Epidermal melanocyte (primary cell): ENCODE measurements around the gene COX4I1.
"Not testable (repeated sequence)": the region's sequence is repeated elsewhere in the genome, so short reads cannot be mapped to it uniquely, and the experiment has no call there.

Source experiments
- DNase-seq: peaks from one replicate; pipeline ENCODE4 v3.0.0; 2011; ENCODE audit warnings: low spot score; ENCODE audit not compliant: insufficient read length

Gene COX4I1

DNA sequence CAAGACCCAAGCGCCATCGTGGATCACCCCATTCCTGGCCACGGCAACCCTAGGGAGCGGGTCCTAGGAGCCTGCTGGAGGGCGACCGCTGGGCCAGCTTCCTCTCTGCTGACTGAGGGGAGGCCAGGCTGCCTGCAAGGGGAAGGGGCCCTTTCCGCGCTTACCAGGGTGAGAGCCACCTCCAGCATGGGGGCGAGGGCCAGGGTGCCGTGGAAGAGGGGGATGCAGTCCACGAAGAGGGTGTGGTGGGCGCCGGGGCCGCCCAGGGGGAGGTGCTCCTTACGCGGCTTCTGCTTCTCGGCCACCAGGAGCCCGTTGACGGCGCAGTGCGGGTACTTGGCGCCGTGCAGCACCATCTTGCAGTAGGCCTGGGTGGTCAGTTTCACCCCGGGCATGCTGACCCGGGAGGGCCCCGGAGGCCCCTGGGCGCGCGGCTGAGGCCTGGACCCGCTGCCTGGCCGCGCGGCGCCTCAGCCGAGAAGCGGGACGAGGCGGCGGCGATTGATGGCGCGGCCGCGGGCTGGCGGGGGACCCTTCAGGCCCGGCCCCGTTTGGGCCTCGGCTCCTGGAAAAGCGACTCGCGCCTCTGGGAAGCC lies 496 bp upstream of the COX4I1 start:
- DNase-seq, result peak; percentile 41

DNA sequence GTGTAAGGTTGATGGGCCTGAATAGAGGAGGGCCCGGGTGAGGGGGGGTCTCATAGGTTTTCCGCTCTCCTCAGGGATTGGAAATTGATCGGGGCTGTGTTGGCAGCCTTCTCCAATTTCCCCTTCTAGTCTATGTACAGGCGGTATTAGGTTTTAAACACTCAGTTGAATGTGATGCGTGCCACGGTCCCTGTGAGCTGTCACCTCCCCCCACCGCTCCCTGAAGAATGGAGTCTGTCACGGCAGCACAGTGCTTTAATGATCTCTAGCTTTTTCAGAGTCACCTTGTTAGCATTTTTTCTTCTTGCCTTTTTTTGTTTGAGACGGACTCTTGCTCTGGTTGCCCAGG lies 800 bp downstream of the COX4I1 start:
- DNase-seq, result no peak

DNA sequence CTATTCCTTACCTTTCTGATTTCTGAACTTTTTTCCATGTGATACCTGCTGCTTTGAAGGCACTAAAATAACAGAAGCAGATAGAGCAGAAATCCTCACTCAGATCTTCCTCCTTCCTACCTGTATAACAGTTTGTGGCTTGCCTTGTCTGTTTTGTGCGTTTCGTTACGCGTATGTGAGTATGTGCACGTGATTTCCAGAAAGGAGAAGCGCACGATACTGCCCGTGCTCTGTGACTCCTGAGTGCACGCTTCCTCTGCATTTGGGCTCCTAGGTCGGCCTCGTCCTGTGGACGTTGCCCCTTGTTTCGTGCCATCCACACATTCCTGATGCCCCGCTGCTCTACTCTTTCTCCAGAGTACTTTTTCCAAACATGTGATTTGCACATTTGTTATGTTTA lies 4.1 kb downstream of the COX4I1 start:
- no peak for DNase-seq

DNA sequence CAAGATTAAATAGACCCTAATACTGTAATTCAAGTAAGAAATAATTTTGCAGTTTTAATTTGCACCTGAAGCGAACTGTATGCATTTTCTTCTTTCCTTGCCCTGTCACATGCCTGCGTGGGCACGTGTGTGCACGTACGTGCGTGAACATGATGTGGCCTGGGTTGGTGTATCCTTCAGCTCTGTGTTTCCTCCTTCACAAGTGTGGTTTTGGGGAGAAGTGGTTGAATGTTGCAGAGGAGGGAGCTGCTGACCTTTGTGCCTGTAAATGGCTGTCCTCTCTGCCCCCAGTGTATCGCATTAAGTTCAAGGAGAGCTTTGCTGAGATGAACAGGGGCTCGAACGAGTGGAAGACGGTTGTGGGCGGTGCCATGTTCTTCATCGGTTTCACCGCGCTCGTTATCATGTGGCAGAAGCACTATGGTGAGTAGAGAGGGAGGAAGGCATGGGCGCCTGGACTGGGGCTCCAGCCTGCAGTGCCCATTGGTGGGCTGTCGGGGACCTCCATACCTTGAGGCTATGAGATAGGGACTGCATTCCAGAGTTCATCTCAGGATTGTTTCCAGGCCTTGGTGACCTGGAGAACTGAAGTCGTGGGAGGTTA lies 6.0 kb downstream of the COX4I1 start:
- no peak for DNase-seq

DNA sequence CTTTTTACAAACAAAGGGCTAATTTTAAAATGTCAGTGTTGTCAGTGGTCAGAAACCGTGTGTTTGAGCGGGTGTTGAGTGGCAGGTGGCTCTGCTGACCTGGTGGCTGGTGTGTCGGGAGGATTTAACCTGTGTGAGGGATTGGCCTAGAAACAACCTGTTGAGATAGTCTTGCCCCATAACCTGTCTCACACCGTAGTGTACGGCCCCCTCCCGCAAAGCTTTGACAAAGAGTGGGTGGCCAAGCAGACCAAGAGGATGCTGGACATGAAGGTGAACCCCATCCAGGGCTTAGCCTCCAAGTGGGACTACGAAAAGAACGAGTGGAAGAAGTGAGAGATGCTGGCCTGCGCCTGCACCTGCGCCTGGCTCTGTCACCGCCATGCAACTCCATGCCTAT lies 7.0 kb downstream of the COX4I1 start:
- DNase-seq, result no peak

DNA sequence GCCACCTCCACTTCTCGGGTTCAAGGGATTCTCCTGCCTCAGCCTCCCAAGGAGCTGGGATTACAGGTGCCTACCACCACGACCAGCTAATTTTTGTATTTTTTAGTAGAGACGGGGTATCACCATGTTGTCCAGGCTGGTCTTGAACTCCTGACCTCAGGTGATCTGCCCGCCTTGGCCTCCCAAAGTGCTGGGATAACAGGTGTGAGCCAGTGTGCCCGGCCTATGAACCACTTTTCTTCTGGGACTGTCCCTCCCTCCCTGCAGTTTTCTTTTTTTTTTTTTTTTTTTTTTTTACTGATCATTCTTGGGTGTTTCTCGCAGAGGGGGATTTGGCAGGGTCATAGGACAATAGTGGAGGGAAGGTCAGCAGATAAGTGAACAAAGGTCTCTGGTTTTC lies 7.8 kb downstream of the COX4I1 start:
- not testable (repeated sequence) for DNase-seq

DNA sequence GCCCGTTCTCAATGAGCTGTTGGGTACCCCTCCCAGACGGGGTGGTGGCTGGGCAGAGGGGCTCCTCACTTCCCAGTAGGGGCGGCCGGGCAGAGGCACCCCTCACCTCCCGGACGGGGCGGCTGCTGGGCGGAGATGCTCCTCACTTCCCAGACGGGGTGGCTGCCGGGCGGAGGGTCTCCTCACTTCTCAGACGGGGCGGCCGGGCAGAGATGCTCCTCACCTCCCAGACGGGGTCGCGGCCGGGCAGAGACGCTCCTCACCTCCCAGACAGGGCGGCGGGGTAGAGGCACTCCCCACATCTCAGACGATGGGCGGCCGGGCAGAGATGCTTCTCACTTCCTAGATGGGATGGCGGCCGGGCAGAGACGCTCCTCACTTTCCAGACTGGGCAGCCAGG lies 8.6 kb downstream of the COX4I1 start:
- DNase-seq, result not testable (repeated sequence)

DNA sequence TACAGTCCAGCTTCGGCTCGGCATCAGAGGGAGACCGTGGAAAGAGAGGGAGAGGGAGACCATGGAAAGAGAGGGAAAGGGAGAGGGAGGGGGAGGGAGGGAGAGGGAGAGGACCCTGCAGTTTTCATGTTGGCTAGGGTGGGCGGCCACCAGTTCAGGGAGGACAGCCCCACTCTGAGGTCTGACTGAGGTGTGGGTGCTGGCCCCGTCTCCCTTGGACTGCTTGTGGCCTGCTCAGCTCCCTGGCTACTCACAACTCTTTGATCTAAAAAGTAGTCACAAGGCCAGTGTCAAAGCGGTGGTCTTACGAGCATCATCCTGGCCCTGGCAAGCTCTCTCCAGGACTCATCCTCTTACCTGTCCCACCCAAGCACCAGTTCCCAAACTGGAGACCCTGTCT lies 9.4 kb downstream of the COX4I1 start:
- no peak for DNase-seq

DNA sequence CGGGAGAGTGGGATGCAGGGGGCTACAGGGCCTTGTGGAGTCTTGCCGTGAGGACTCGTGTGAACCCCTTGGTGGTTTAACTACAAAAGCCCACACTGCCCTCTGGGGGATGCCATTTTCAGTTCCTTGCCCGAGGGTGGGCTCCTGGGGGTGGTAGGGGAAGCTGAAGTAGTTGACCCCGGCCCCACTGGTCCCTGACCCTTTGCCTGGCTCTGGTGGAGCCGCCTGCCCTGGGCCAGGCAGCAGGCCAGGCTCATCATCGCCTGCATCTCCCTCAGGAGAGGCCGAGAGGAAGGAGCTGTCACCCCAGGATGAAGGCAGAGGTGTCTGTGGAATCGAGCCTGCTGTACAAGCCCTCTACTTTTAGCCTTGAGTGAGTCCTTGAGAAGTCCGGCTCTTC lies 10.2 kb downstream of the COX4I1 start:
- no peak for DNase-seq

DNA sequence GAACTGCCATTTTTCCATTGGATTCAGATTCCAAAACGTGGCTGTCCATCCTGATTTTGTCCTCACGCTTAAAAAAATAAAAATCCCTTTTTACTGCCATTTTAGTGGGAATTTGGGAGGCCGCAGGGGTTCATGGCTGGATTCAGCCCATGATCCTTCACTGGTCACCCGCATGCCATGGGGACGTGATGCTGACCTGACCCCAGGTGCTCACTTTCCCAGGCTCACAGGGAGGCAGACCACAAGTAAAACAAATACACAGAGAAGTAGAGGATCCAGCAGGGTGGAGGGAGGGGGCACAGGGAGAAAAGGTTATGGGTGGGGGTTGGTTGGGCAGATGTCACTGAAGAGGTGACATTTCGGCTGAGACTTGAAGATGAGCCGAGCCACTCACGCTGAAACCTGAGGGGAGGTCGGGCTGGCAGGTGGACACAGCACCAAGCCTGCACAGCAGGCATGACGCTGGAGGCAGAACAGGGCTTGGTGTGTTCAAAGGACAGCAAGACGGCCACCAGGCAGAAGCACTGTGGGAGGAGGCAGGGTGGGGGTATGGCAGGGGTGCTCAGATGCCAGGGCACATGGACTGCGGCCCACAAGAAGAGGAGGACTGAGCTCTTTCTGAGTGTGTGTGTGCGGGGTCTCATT lies 10.7 kb downstream of the COX4I1 start:
- no peak for DNase-seq

DNA sequence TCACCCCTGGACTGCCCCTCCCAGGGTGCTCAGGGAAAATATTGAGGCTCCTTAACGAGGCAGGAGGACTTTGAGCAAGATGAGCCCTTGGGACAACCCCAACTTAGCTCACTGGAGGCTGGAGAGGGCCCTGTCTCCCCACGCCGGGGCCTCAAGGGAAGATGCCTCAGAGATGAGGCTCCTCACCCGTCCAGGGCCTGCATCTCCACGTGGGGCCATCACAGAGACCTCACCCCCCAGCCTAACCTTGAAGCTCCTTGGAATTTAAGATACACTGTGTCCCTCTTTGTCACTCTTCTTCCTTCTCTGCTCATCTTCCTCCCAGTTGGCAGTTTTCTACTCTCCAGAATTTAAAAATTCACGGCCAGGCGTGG lies 11.2 kb downstream of the COX4I1 start:
- DNase-seq, result no peak

DNA sequence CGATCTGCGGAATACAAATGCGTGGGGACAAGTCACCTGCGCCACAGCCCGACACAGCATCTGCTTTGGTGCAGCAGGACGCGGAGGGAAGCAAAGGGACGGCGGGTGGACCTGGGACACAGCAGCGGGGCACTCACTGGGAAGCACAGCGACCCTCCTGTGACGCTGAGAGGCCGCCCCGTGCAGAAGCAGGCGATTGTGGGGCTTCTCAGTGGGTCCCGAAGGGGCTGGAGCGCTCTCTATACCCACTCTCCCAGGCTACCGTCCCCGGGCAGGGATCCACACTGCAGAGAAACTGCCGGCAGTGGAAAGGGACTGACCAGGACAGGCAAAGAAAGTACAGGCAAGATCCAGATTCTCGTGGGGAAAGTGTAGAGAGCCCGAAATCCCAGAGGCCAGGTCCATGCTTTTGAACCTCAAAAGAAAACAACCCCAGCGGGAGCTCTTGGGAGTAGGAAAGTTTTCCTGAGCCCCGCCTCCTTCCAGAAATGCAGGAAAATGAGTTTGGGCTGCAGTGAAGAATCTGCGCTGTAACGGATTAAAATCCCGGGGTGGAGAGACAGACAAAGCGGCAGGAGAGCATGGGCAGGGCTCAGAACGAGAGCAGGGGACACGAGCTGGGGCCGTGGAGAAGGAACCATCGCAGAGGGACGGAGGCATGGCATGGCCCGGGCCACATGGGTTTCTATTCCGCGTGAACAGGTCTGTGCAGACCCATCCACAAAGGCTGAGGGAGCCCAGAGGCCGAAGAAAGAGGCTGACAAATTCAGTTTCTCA lies 12.7 kb downstream of the COX4I1 start:
- DNase-seq, result no peak

DNA sequence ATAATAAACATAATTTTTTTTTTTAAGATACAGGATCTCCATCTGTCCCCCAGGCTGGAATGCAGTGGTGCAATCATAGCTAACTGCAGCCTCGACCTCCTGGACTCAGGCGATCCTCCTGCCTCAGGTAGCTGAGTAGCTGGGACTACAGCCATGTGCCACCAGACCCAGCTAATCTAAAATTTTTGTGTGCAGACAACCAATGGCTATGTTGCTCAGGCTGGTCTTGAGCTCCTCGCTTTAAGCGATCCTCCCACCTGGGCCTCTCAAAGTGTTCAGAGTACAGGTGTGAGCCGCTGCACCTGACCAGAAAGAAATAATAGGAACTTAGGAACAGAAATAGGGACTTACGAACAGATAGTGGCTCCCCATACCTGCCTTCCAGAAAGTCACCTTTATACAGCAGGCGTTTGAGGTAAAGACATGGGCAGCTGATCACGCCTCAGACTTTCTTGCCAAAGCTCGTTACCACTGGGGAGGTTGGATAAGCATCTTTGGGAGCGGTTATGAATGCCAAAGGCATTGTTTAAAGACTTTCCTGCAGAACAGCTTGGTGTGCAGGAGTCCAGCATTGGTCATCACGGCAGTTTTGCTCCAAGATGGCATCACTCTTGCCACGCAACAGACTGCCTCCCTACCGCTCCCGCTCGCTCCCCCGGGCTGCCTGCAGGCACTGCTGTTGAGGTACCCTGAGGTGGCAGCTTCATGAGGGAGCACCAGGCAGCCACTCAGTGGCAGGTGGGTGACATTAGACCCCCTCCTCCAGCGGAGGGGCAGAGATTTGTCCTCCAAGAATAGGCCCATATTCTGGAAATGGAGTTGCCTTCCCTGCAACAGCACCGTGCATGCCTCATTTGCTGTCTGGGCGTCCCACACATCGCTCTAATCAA lies 13.6 kb downstream of the COX4I1 start:
- DNase-seq, result no peak

DNA sequence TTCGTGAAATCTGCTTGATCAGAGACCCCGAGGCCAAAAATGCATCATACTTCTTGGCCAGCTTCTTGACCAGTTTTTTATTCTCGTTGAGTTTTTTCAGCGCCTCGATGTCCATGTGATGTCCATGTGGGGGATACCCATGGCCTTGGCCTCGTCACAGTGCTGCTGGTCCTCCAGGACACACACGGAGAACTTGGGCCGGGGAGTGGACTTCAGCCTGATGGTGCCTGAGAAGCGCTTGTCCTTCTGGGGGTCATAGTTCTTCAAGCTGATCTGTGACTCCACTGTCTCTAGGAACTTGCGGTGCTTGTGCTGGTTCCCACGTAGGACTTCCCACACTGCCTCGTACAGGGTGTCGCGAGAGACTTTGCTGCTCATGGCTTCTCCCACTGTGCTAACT lies 16.7 kb downstream of the COX4I1 start:
- no peak for DNase-seq

DNA sequence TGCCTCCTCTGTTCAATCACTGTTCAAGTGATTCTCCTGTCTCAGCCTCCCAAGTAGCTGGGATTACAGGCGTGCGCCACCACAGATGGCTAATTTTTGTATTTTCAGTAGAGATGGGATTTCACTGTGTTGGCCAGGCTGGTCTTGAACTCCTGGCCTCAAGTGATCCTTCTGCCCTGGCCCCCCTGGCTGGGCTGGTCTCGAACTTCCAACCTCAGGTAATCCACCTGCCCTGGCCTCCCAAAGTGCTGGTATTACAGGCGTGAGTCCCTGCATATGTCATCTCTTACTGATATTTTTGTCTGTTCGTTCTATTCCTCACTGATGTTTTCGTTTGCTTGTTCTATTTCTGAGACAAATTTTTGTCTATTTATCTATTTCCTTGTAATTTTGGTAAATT lies 17.7 kb downstream of the COX4I1 start:
- not testable (repeated sequence) for DNase-seq

DNA sequence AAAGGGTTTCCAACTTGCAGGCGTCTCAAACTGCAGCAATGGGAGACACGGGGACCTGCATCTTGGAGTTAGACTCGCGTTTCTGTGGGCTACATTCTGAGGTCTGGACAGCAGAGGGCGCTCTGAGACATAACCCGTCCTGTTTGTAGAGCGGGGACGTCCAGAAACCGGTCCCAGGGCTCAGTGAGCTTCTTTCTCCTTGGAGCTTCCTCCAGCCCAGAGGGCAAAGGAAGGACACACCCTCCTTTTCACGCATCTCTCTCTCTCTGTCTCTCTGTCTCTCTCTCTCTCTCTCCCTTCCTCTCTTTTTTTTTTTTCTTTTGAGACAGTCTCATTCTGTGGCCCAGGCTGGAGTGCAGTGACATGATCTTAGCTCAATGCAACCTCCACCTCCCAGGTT lies 19.8 kb downstream of the COX4I1 start:
- peak; percentile 78 for DNase-seq

DNA sequence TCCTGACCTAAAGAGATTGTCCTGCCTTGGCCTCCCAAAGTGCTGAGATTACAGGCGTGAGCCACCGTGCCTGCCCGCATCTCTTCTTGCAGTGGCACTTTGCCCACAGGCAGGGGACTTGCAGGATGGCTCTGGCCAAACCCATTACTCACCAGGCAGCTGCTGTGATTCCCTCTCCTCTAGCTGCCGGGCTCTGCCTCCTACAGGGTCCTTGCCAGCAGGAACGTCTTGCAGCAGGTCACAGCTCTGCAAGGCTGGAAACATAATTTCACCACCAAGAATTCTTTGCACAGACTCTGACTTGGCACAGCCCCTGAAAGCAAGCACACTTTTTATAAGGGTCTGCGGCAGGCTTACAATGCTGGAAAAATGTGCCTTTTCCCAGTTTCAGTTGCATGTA lies 20.3 kb downstream of the COX4I1 start:
- no peak for DNase-seq

DNA sequence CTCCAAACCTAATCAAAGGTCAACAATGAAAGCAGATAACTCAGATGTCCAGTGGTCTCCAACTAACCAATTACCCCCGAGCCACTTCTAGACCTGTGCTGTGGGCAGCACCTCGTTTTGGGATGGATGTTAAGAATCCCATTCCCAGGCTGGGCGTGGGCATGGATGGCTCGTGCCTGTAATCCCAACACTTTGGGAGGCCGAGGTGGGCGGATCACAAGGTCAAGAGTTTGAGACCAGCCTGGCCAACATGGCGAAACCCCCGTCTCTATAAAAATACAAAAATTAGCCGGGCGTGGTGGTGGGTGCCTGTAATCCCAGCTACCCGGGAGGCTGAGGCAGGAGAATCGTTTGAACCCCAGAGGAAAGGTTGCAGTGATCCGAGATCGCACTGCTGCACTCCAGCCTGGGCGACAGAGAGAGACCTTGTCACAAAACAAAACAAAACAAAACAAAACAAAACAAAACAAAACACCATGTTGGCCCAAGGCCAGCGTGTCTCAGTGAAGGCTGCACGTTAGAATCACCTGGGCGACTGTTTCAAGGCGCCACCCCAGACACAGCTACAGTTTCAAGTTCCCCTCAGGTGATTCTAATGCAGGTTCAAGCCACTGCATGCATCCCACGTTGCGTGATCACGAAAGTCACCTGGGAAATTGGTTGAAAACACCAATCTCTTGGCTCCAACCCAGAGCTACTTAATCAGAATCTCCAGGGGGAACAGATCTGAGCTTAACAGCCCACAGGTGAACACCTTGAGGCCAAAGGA lies 21.3 kb downstream of the COX4I1 start:
- no peak for DNase-seq

DNA sequence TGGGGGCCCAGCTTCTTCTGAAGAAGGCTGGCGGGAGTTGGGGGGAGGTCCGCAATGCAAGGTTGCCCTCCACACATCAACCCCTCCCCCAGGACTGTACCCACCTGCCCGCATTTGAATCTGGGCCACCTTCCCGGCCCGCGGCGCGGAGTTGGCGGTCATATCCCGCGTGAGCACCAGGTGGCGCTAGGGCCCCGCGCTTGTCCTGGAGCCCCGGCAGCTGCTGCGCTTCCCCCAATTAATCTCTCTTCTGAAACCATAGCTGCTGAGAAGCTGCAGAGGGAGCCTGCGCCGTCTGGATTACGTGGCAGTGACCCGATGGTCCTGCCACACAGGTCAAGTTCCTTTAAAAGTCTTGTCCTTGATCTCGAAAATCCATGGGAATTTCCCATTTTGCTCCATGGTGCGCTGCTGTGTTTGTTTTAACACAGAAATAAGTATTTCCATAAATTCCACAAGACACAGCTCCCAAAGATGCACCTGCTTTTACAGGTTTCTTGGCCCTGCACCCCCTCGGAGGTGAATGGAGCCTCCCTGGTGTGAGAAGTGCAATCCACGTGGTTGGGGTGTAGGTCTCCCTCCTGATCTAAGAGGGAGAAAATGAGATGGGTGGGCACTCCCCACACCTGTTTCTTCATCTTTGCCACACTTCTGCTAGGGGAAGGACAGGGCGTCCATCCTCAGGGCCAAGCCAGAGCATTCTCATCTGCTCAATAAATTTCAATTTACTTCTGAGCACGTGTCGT lies 22.1 kb downstream of the COX4I1 start:
- peak; percentile 90 for DNase-seq

DNA sequence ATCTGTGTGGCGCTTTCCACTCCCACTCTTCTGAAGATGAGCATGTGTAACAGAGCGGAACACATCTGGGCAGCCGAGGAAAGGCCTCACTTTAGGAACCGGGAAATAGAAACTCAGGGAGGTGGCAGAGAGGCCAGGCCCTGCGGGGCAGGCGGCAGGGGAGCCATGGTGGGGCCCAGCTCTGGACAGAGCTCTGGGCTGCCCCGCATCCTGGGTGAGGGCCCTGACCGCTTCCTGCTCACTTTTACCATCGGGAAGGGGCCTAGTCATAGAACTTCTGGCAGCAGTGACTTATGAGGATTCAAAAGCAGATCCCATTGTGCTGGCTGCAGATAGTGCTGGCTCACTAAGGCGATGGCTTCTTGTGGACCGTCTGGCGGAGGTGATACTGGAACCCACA lies 22.6 kb downstream of the COX4I1 start:
- DNase-seq, result no peak
